Tibial nerve (tissue), 4 donors: ENCODE results near the gene ACTL10.

Experiments
- CTCF ChIP-seq, 5 experiments: fragments of 200-600 bp in 3 of 5; fragments of 450-650 bp in 2 of 5; sonication (generic) in 3 of 5; IDR thresholded peaks; one replicate each; pipeline ENCODE4 v1.5.1; 2016 to 2019; ENCODE audit warnings: antibody characterized with exemption in 5 of 5, mild to moderate bottlenecking in 3 of 5, moderate library complexity in 2 of 5
- EP300 ChIP-seq, 2 donors: sonication (generic); formaldehyde crosslinking; IDR thresholded peaks; one replicate each; pipeline ENCODE4 v1.6.1; 2017; ENCODE audit warnings: antibody characterized with exemption in 2 of 2, mild to moderate bottlenecking in 1 of 2

DNA sequence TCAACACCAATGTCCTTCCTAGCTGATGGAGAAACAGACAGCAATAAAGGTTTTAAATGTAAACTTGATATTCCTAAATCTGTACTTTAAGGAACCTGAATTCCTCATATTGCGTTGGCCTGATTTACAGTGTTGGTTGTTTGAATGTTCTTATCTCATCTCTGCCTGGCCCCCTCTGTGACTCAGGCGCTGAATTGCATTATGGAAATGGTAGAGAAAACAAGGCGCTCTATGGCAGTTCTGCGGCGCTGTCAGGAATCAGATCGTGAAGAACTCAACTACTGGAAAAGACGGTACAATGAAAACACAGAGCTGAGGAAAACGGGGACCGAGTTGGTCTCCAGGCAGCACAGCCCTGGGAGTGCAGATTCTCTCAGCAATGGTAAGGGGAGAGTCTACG, 37.2 kb upstream of the ACTL10 start:
- TF ChIP-seq EP300 (IDR thresholded peaks at IDR 0.05) = no peak
- no peak for TF ChIP-seq CTCF (IDR thresholded peaks at IDR 0.05)
